A549 (cell line): ENCODE results near the gene INVS. TPM values are rescaled to one million over a fixed set of nuclear protein-coding genes. Genes with fewer than 3 reads are reported as not detected.

ENCODE experiments used
- ATAC-seq, 2 experiments: fragments of 200-7000 bp in 1 of 2; fragments of >200 bp in 1 of 2; cut with Nextera tagmentation in 1 of 2; cut with Tn5 transposase in 1 of 2; 3 replicates each; pipeline versions ENCODE4 v1.8.0 to v1.9.1; 2018 to 2020; ENCODE audit warnings: mild to moderate bottlenecking in 1 of 2, moderate library complexity in 1 of 2
- CTCF ChIA-PET: fragments of 300-600 bp; sonication (Branson Sonifier 250); formaldehyde crosslinking; extraction: SDS; loops from one replicate; lab custom pipeline; 2021; ENCODE audit warnings: antibody characterized with exemption, inconsistent platforms; lab: Yijun Ruan, JAX
- POLR2A ChIA-PET: fragments of 350-600 bp; formaldehyde crosslinking; extraction: SDS; loops from one replicate; lab custom pipeline; 2021; ENCODE audit warnings: antibody characterized with exemption, inconsistent platforms; lab: Yijun Ruan, JAX
- DNase-seq, 2 experiments: peaks; one replicate each; pipeline versions ENCODE4 v3.0.0 to v3.0.0-alpha.2; 2011 to 2016; ENCODE audit warnings: low read depth in 1 of 2, low spot score in 1 of 2
- FAIRE-seq: peaks from 2 replicates; lab custom pipeline; 2011; peaks lifted over from hg19 to GRCh38; lab: Jason Lieb, UNC
- H3K27ac ChIP-seq, 2 experiments: fragments of >200 bp; sonication (Bioruptor Twin); formaldehyde crosslinking; 3 replicates each; pipeline ENCODE4 v1.5.1; 2016 to 2017
- H3K4me1 ChIP-seq: fragments of >200 bp; sonication (Bioruptor Twin); formaldehyde crosslinking; 3 replicates; pipeline ENCODE4 v1.6.1; 2016
- H3K4me2 ChIP-seq: fragments of >200 bp; sonication (Bioruptor Twin); formaldehyde crosslinking; 3 replicates; pipeline ENCODE4 v1.6.1; 2016
- H3K4me3 ChIP-seq: fragments of >200 bp; sonication (Bioruptor Twin); formaldehyde crosslinking; 3 replicates; pipeline ENCODE4 v1.5.1; 2016
- H3K9me3 ChIP-seq: fragments of >200 bp; sonication (Bioruptor Twin); formaldehyde crosslinking; 3 replicates; pipeline ENCODE4 v1.6.1; 2016
- BHLHE40 ChIP-seq: IDR thresholded peaks from 2 replicates; pipeline ENCODE4 v1.6.1; 2012; ENCODE audit warnings: low read depth, low read length, inconsistent platforms
- CBX2 ChIP-seq: fragments of 200-600 bp; sonication (generic); IDR thresholded peaks from 2 replicates; pipeline ENCODE4 v1.6.1; 2016; ENCODE audit warnings: low read depth, mild to moderate bottlenecking, borderline replicate concordance
- CHD4 ChIP-seq: fragments of 200-600 bp; sonication (generic); IDR thresholded peaks from 2 replicates; pipeline ENCODE4 v1.6.1; 2016; ENCODE audit warnings: antibody characterized with exemption, mild to moderate bottlenecking, borderline replicate concordance
- CTCF ChIP-seq: fragments of >200 bp; sonication (Bioruptor Twin); formaldehyde crosslinking; IDR thresholded peaks from 3 replicates; pipeline ENCODE4 v1.5.1; 2016
- EP300 ChIP-seq, 2 experiments: fragments of >200 bp; sonication (Bioruptor Twin); formaldehyde crosslinking; IDR thresholded peaks; 2 replicates in 1 of 2; 3 replicates in 1 of 2; pipeline ENCODE4 v1.6.1; 2016 to 2017
- FOSB ChIP-seq: fragments of 250-450 bp; sonication (Bioruptor Pico); IDR thresholded peaks from 2 replicates; pipeline ENCODE4 v1.5.0; 2020; ENCODE audit warnings: mild to moderate bottlenecking, moderate library complexity
- FOSL2 ChIP-seq, 2 experiments: fragments of 450-650 bp in 1 of 2; fragments of >200 bp in 1 of 2; sonication (Bioruptor Twin) in 1 of 2; formaldehyde crosslinking; IDR thresholded peaks; 2 replicates each; pipeline versions ENCODE4 v1.5.0 to v1.6.1; 2016 to 2020; ENCODE audit warnings: mild to moderate bottlenecking in 1 of 2, moderate library complexity in 1 of 2
- FOXS1 ChIP-seq: fragments of 250-450 bp; sonication (Bioruptor Pico); IDR thresholded peaks from 2 replicates; pipeline ENCODE4 v1.5.0; 2020; ENCODE audit warnings: mild to moderate bottlenecking, moderate library complexity
- GATA3 ChIP-seq: IDR thresholded peaks from 2 replicates; pipeline ENCODE4 v1.6.1; 2012; ENCODE audit warnings: borderline replicate concordance
- HMGXB4 ChIP-seq: fragments of 250-450 bp; sonication (Bioruptor Pico); IDR thresholded peaks from 2 replicates; pipeline ENCODE4 v1.5.0; 2021; ENCODE audit warnings: mild to moderate bottlenecking, moderate library complexity, borderline replicate concordance
- JUN ChIP-seq, 2 experiments: fragments of >200 bp; sonication (Bioruptor Twin); formaldehyde crosslinking; IDR thresholded peaks; 2 replicates in 1 of 2; 3 replicates in 1 of 2; pipeline ENCODE4 v1.6.1; 2016 to 2017
- NFE2L2 ChIP-seq: fragments of 150-350 bp; conservative IDR thresholded peaks from 2 replicates; pipeline ENCODE4 v1.6.1; 2014; ENCODE audit warnings: low read length
- NPAS2 ChIP-seq: fragments of 250-450 bp; sonication (Bioruptor Pico); IDR thresholded peaks from 2 replicates; pipeline ENCODE4 v1.8.0; 2022; ENCODE audit warnings: mild to moderate bottlenecking, moderate library complexity, borderline replicate concordance
- NR3C1 ChIP-seq: fragments of >200 bp; sonication (Bioruptor Twin); formaldehyde crosslinking; IDR thresholded peaks from 3 replicates; pipeline ENCODE4 v1.6.1; 2017
- PHF8 ChIP-seq: fragments of 200-600 bp; sonication (generic); IDR thresholded peaks from 2 replicates; pipeline ENCODE4 v1.6.1; 2016; ENCODE audit warnings: low read depth, mild to moderate bottlenecking, antibody characterized with exemption, moderate library complexity, borderline replicate concordance
- POLR2AphosphoS2 ChIP-seq: conservative IDR thresholded peaks from 2 replicates; pipeline ENCODE4 v1.6.1; 2012; ENCODE audit warnings: low read length, improper control_type of control experiment, inconsistent platforms
- SREBF2 ChIP-seq: fragments of 450-650 bp; IDR thresholded peaks from 2 replicates; pipeline ENCODE4 v1.6.1; 2014; ENCODE audit warnings: mild to moderate bottlenecking, moderate library complexity
- TFCP2L1 ChIP-seq: fragments of 250-450 bp; sonication (Bioruptor Pico); IDR thresholded peaks from 2 replicates; pipeline ENCODE4 v1.5.0; 2021; ENCODE audit warnings: mild to moderate bottlenecking
- TP53 ChIP-seq: fragments of 250-450 bp; sonication (Bioruptor Pico); IDR thresholded peaks from 2 replicates; pipeline ENCODE4 v1.5.0; 2021; ENCODE audit warnings: mild to moderate bottlenecking, moderate library complexity
- ZC3H11A ChIP-seq: fragments of 450-650 bp; IDR thresholded peaks from 2 replicates; pipeline ENCODE4 v1.6.1; 2014; ENCODE audit warnings: antibody characterized with exemption, mild to moderate bottlenecking
- WGBS: methylation state at CpG from one replicate; pipeline ENCODE4 v1.1.6; 2017; ENCODE audit errors: missing lambda C conversion rate; 5-methylcytosine and 5-hydroxymethylcytosine counted together
- polyA plus RNA-seq, 4 experiments: library from polyadenylated mRNA; depleted of rRNA in 3 of 4; stranded (reverse); fragments of >200 nt; fragmentation: RNase III in 1 of 4; extraction: RNeasy Plus Mini Kit Qiagen cat#74134 plus additional on column Dnase treatment in 1 of 4; gene quantifications; 2 replicates in 3 of 4; 3 replicates in 1 of 4; pipeline ENCODE4 v1.2.3, GENCODE V29; 2011 to 2017

INVS gene
- polyA plus RNA-seq, 2 of the 4 experiments (the other 2 are of a cell fraction) = 11.9 to 30.6 TPM

GRCh38 chr9:100292414-100292813, 193.4 kb downstream of the INVS start (continued):
- TF ChIP-seq CHD4 = no peak
- TF ChIP-seq FOSL2 (IDR thresholded peaks at IDR 0.05) = no peak
- no peak for TF ChIP-seq FOSL2 (CRISPR knock-in tag; IDR thresholded peaks at IDR 0.05)
- no peak for TF ChIP-seq BHLHE40

GRCh38 chr9:100294341-100294740, 195.3 kb downstream of the INVS start:
- no peak for DNase-seq
- no peak for TF ChIP-seq FOSL2 (IDR thresholded peaks at IDR 0.05)
- no peak for TF ChIP-seq FOSL2 (CRISPR knock-in tag; IDR thresholded peaks at IDR 0.05)
- TF ChIP-seq NR3C1 = no peak
- TF ChIP-seq, all 56 proteins: peak for 0
- Histone ChIP-seq H3K27ac (no peak overlapping the region), H3K9me3 (no peaks in the 10 kb centered on the region), H3K4me2 (no peak overlapping the region), H3K4me3 (no peak overlapping the region), H3K4me1 (no peaks in the 10 kb centered on the region)
- no peak for ATAC-seq
- POLR2A ChIA-PET = no interaction called here
- no peak for FAIRE-seq
- CTCF ChIA-PET = interaction anchor here (1.1 kb wide), 1 partner anchor 301 kb away, joined by 4 read pairs; no protein-coding TSS in a partner anchor
- WGBS = 93% methylated on average over 3 of the region's 3 CpGs

GRCh38 chr9:100294806-100295205, 195.8 kb downstream of the INVS start:
- no peak overlapping the region for H3K27ac ChIP-seq
- 87% methylated on average over 6 of the region's 6 CpGs for WGBS
- ChIA-PET CTCF (interaction anchor here (1.1 kb wide), 1 partner anchor 301 kb away, joined by 4 read pairs; no protein-coding TSS in a partner anchor), POLR2A (no interaction called here)
- no peak for DNase-seq
- no peak for TF ChIP-seq JUN (IDR thresholded peaks at IDR 0.05)
- no peak for TF ChIP-seq PHF8
- TF ChIP-seq NPAS2 (CRISPR knock-in tag) = no peak
- no peak for TF ChIP-seq POLR2AphosphoS2
- TF ChIP-seq NFE2L2 = no peak
- TF ChIP-seq EP300 (IDR thresholded peaks at IDR 0.05) = no peak
- TF ChIP-seq SREBF2 = no peak
- no peak for TF ChIP-seq CBX2
- TF ChIP-seq HMGXB4 = no peak
- no peak for TF ChIP-seq CTCF
- no peak for TF ChIP-seq FOSB (CRISPR knock-in tag)
- no peak for TF ChIP-seq FOXS1 (CRISPR knock-in tag)
- no peak for TF ChIP-seq ZC3H11A
- TF ChIP-seq GATA3 = no peak
- H3K4me3 ChIP-seq = no peak overlapping the region
- no peak for ATAC-seq
- no peak for FAIRE-seq
- no peaks in the 10 kb centered on the region for H3K9me3 ChIP-seq
- no peak overlapping the region for H3K4me2 ChIP-seq
- H3K4me1 ChIP-seq = no peaks in the 10 kb centered on the region

GRCh38 chr9:100295240-100295639, 196.2 kb downstream of the INVS start:
- ChIA-PET POLR2A (no interaction called here), CTCF (interaction anchor here (0.6 to 1.6 kb wide), 2 partner anchors 29 to 152 kb away, joined by 3 to 9 read pairs; no protein-coding TSS in a partner anchor)

More at GRCh38 chr9:100295240-100295639, 196.2 kb downstream of the INVS start:
- TF ChIP-seq TP53 (CRISPR knock-in tag) = no peak
- no peak for TF ChIP-seq FOXS1 (CRISPR knock-in tag)
- no peak for TF ChIP-seq NFE2L2
- TF ChIP-seq TFCP2L1 (CRISPR knock-in tag) = no peak
- ATAC-seq = no peak
- H3K27ac ChIP-seq = no peak overlapping the region
- DNase-seq = no peak
- no peak overlapping the region for H3K4me2 ChIP-seq
- H3K4me3 ChIP-seq = no peak overlapping the region
- 95% methylated on average over 2 of the region's 2 CpGs for WGBS
- H3K4me1 ChIP-seq = no peaks in the 10 kb centered on the region
- no peak for FAIRE-seq
- no peaks in the 10 kb centered on the region for H3K9me3 ChIP-seq
